Stomach (tissue), 4 donors: ENCODE data around the gene BANP.

Experiments
- CTCF ChIP-seq, 7 experiments: fragments of 450-650 bp in 4 of 7; fragments of 200-600 bp in 3 of 7; sonication (generic) in 3 of 7; IDR thresholded peaks; one replicate each; pipeline ENCODE4 v1.5.1; 2016 to 2019; ENCODE audit warnings: antibody characterized with exemption in 7 of 7, control low read depth in 2 of 7, mild to moderate bottlenecking in 1 of 7
- POLR2A ChIP-seq, 4 donors: fragments of 450-650 bp; IDR thresholded peaks; one replicate each; pipeline ENCODE4 v1.6.1; 2016; ENCODE audit warnings: antibody characterized with exemption in 4 of 4, control low read depth in 2 of 4, mild to moderate bottlenecking in 1 of 4, moderate library complexity in 1 of 4
- POLR2AphosphoS5 ChIP-seq, 3 donors: sonication (generic); formaldehyde crosslinking; IDR thresholded peaks; one replicate each; pipeline ENCODE4 v1.6.1; 2016; ENCODE audit warnings: antibody characterized with exemption in 3 of 3

GRCh38 chr16:87933140-87933495 is 18.1 kb upstream of the BANP start:
- no peak for TF ChIP-seq CTCF (IDR thresholded peaks at IDR 0.05)
- no peak for TF ChIP-seq POLR2A (IDR thresholded peaks at IDR 0.05)
- TF ChIP-seq POLR2AphosphoS5 (IDR thresholded peaks at IDR 0.05), result no peak
